Gastrocnemius medialis (tissue), 4 donors: ENCODE measurements around the gene MAML3. TPM values are rescaled to one million over a fixed set of nuclear protein-coding genes. Genes with fewer than 3 reads are reported as not detected.

ENCODE experiments used
- ATAC-seq, 2 donors: fragments of 150-250 bp; one replicate each; pipeline ENCODE4 v1.9.1; 2016
- DNase-seq, 2 donors: peaks; one replicate each; pipeline ENCODE4 v3.0.0-alpha.2; 2019
- H3K27ac ChIP-seq, 4 donors: fragments of 200-600 bp; sonication (generic); 1 replicate in 1 of 4; 2 replicates in 3 of 4; pipeline ENCODE4 v1.5.1; 2016 to 2018; ENCODE audit warnings: mild to moderate bottlenecking in 2 of 4, moderate library complexity in 1 of 4
- H3K27me3 ChIP-seq, 3 donors: fragments of 200-600 bp; sonication (generic) in 2 of 3; 1 replicate in 1 of 3; 2 replicates in 2 of 3; pipeline versions ENCODE4 v1.5.1 to v1.6.0; 2016 to 2019; ENCODE audit warnings: mild to moderate bottlenecking in 1 of 3, moderate library complexity in 1 of 3
- H3K36me3 ChIP-seq, 2 donors: fragments of 200-600 bp; sonication (generic) in 1 of 2; one replicate each; pipeline ENCODE4 v1.5.1; 2017 to 2018
- H3K4me1 ChIP-seq, 2 donors: fragments of 200-600 bp; sonication (generic) in 1 of 2; one replicate each; pipeline ENCODE4 v1.5.1; 2016 to 2017; ENCODE audit warnings: mild to moderate bottlenecking in 2 of 2
- H3K4me3 ChIP-seq, 4 donors: fragments of 200-600 bp; sonication (generic) in 3 of 4; 1 replicate in 1 of 4; 2 replicates in 3 of 4; pipeline ENCODE4 v1.5.1; 2016 to 2019; ENCODE audit warnings: mild to moderate bottlenecking in 2 of 4
- H3K9me3 ChIP-seq, 3 donors: fragments of 200-600 bp; sonication (generic) in 2 of 3; 1 replicate in 1 of 3; 2 replicates in 2 of 3; pipeline ENCODE4 v1.5.1; 2016 to 2019
- POLR2A ChIP-seq, 2 donors: fragments of 450-650 bp; IDR thresholded peaks; one replicate each; pipeline ENCODE4 v1.6.1; 2017; ENCODE audit warnings: antibody characterized with exemption in 2 of 2, mild to moderate bottlenecking in 2 of 2, moderate library complexity in 2 of 2
- in situ Hi-C, 4 donors: fragments of 200-750 bp; cut with MboI; loops; one replicate each; pipeline versions ENCODE4 v1.15.0 to v1.8.0; 2017; ENCODE audit warnings: low sequenced_read_pairs in 4 of 4
- intact Hi-C: fragments of 100-400 bp; cut with DNase I; formaldehyde crosslinking; loops from one replicate; pipeline ENCODE4 v1.15.1; 2023; ENCODE audit warnings: low total_unique reads
- total RNA-seq, 4 donors: library from RNA; depleted of rRNA; stranded (reverse); fragments of >200 nt; gene quantifications; one replicate each; pipeline versions ENCODE4 v1.1.0 to v1.2.3, GENCODE V29; 2016
- TF ChIP-seq, protein P1 (sequence below), 5 experiments: fragments of 450-650 bp in 3 of 5; fragments of 200-600 bp in 2 of 5; sonication (generic) in 2 of 5; IDR thresholded peaks in 4 of 5; conservative IDR thresholded peaks in 1 of 5; 1 replicate in 4 of 5; 2 replicates in 1 of 5; pipeline ENCODE4 v1.5.1; 2016 to 2019; ENCODE audit warnings: antibody characterized with exemption in 5 of 5, mild to moderate bottlenecking in 3 of 5, moderate library complexity in 3 of 5

The MAML3 gene
- total RNA-seq, 4 donors from 2014 or later = 0.98 to 1.5 (median 1.4) TPM

DNA sequence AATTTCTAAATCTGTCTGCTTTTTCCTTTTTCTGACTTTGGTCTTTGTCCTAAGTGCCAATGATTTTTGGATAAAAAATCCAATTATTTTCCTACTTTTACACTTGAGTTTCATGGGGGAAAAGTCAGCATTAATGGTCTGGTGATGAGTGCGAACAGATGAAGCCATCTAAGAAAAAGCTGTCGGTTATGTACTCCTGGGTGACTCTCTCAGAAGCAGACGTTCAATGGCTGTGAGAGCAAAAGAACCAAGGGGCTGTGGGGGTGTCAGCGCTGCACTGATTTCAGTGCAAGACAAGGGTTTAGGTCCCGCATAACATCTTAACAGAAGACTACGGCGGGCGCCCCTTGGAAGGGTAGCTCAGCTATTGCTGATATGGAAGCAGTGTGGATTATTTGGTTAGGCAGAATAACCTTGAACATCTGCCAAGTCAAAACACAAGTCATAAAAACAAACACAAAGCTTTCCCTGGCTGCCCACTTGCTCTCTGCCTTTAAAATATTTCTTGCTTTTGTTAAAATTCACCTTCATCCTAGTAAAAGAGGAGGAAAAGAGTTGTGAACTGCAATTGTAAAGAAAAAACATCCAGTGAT, 240.5 kb downstream of the MAML3 start:
- Histone ChIP-seq H3K4me1 (peaks cover 12 to 18% of the 10 kb centered on the region in 2 donors), H3K36me3 (no peaks in the 10 kb centered on the region), H3K4me3 (no peak overlapping the region), H3K9me3 (no peaks in the 10 kb centered on the region), H3K27ac (no peak overlapping the region), H3K27me3 (no peaks in the 10 kb centered on the region)
- in situ Hi-C loops (no loop called here), intact Hi-C loops (loop anchor here (10.0 kb wide), 1 partner anchor 131 kb away; no protein-coding TSS in a partner anchor)
- ATAC-seq (no peak), DNase-seq (no peak)
- TF ChIP-seq, protein P1, sequence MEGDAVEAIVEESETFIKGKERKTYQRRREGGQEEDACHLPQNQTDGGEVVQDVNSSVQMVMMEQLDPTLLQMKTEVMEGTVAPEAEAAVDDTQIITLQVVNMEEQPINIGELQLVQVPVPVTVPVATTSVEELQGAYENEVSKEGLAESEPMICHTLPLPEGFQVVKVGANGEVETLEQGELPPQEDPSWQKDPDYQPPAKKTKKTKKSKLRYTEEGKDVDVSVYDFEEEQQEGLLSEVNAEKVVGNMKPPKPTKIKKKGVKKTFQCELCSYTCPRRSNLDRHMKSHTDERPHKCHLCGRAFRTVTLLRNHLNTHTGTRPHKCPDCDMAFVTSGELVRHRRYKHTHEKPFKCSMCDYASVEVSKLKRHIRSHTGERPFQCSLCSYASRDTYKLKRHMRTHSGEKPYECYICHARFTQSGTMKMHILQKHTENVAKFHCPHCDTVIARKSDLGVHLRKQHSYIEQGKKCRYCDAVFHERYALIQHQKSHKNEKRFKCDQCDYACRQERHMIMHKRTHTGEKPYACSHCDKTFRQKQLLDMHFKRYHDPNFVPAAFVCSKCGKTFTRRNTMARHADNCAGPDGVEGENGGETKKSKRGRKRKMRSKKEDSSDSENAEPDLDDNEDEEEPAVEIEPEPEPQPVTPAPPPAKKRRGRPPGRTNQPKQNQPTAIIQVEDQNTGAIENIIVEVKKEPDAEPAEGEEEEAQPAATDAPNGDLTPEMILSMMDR (IDR thresholded peaks at IDR 0.05 in 4 of 5, conservative IDR thresholded peaks at IDR 0.05 in 1 of 5) = no peak

DNA sequence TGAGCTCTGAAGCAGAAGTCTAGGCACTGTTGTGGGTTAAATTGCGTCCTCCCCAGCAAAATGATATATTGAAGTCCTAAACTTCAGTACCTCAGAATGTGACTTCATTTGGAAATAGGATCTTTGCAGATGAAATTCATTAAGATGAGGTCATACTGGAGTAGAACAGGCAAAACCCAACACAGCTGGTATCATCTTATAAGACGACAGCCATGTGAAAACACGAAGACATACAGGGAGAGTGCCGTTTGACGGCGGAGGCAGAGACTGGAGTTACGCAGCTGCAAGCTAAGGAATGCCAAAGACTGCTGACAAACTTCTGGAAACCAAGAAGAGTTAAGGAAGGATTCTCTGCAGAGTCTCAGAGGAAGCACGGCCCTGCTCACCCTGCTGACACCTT, 241.5 kb downstream of the MAML3 start:
- no peaks in the 10 kb centered on the region for H3K36me3 ChIP-seq
- DNase-seq (no peak), ATAC-seq (no peak)
- TF ChIP-seq POLR2A (IDR thresholded peaks at IDR 0.05) = no peak
- TF ChIP-seq, protein P1 (IDR thresholded peaks at IDR 0.05 in 4 of 5, conservative IDR thresholded peaks at IDR 0.05 in 1 of 5) = no peak
- H3K27ac ChIP-seq = no peak overlapping the region
- in situ Hi-C loops (no loop called here), intact Hi-C loops (loop anchor here (10.0 kb wide), 1 partner anchor 132 kb away; no protein-coding TSS in a partner anchor)
- no peaks in the 10 kb centered on the region for H3K27me3 ChIP-seq
- no peak overlapping the region for H3K4me3 ChIP-seq
- H3K9me3 ChIP-seq = no peaks in the 10 kb centered on the region
- H3K4me1 ChIP-seq = peaks cover 11 to 14% of the 10 kb centered on the region in 2 donors

DNA sequence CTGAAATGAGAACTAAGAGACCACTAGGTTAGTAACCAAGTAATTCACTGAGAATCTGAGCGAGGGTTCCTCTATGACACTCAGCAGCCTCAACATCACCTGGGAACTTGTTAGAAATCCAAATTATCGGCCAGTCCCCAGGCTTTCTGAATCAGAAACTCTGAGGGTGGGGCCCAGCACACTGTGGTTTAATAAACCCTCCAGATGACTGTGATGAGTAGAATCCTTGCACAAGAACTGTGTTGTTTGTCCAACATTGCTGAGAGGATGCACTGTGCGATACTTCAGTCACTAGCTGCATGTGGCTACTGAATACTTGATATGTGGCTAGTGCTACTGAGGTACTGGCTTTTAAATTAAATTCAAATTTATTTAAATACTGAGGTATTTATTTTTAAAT, 243.9 kb downstream of the MAML3 start:
- Histone ChIP-seq H3K9me3 (no peaks in the 10 kb centered on the region), H3K4me1 (peaks cover 9 to 11% of the 10 kb centered on the region in 2 donors), H3K27me3 (no peaks in the 10 kb centered on the region), H3K27ac (no peak overlapping the region), H3K36me3 (no peaks in the 10 kb centered on the region), H3K4me3 (no peak overlapping the region)
- intact Hi-C loops = loop anchor here (10.0 kb wide), 1 partner anchor 135 kb away; no protein-coding TSS in a partner anchor
- in situ Hi-C loops = no loop called here
- no peak for DNase-seq
- TF ChIP-seq POLR2A (IDR thresholded peaks at IDR 0.05) = no peak
- TF ChIP-seq, protein P1 (IDR thresholded peaks at IDR 0.05 in 4 of 5, conservative IDR thresholded peaks at IDR 0.05 in 1 of 5) = no peak
- no peak for ATAC-seq

DNA sequence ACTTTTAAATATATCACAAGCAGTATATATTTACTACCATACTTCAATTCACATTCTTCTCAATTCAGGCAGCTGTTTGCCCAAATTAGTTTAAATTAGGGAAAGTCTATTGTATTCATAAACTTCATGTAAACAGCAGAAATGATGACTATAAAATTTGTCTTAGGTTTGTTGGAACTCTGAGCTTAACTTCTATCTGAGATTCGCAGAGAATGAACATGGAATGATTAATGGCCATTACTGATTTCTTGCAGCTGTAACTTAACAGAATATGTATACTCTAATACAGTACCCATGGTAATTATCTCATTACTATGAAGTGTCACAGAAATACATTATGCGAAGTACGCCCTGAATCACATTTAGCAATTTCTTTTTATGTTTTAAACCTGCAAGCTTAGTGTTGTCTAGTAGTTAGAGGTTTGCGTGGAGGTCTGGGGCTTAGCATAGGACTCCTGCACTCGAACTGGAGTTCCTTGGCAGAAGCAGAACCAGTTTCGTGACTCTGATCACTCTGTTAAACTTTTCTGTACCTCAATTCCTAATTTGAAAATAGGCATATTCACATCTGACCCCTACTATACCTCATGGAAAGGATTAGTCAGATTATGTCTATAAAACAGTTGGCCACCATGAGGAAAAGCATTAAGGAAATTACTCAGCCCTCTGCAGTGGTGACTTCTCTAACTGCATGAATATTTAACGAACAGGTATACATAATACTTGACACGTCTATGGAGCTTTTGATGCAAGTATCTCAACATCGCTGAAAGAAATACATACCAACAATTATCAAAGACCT, 245.1 kb downstream of the MAML3 start:
- H3K36me3 ChIP-seq = no peaks in the 10 kb centered on the region
- no peaks in the 10 kb centered on the region for H3K9me3 ChIP-seq
- peaks cover 6 to 9% of the 10 kb centered on the region in 2 donors for H3K4me1 ChIP-seq
- no peak for DNase-seq
- in situ Hi-C loops (no loop called here), intact Hi-C loops (no loop called here)
- no peak for TF ChIP-seq POLR2A (IDR thresholded peaks at IDR 0.05)
- TF ChIP-seq, protein P1 (IDR thresholded peaks at IDR 0.05 in 4 of 5, conservative IDR thresholded peaks at IDR 0.05 in 1 of 5) = no peak
- H3K4me3 ChIP-seq = no peak overlapping the region
- H3K27ac ChIP-seq = no peak overlapping the region
- no peaks in the 10 kb centered on the region for H3K27me3 ChIP-seq
- ATAC-seq = no peak
